ENCODE data around the gene NAP1L1. TPM values are rescaled to one million over a fixed set of nuclear protein-coding genes. Genes with fewer than 3 reads are reported as not detected.

The NAP1L1 gene
- total RNA-seq, 1 experiment from 2014 or later: 946 TPM

DNA sequence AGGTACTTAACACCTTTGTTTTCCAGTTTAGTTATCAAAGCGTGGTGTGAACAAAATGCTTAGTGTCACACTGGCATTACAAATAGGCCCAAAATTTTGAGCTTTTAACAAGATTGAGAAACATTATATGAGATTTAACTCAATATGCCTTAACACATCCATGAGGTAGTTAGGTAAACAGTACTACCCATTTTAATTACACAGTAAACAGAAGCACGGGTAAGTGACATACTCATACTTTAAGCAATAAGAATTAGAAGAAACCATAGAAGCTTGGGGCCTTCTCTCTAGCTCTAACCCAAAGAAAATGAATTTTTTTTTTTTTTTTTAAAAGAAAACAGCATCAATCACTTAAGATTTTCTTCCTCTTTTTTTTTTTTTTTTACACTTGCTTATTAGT lies 37.4 kb downstream of the NAP1L1 start:
- H3K36me3 Mint-ChIP-seq: peaks cover 59% of the 10 kb centered on the region
- ChIA-PET POLR2A (no interaction called here), CTCF (interaction anchor here (0.6 to 1.0 kb wide), 2 partner anchors 10 to 678 kb away, joined by 3 to 5 read pairs; no protein-coding TSS in a partner anchor)
- H3K27me3 Mint-ChIP-seq (ENCODE audit: low read depth): no peaks in the 10 kb centered on the region
- ATAC-seq: no peak
- H3K4me1 Mint-ChIP-seq: 0 out of 2 replicates have a peak, but pooled peaks cover 4% of the 10 kb centered on the region
- TF ChIP-seq TP53 (CRISPR knock-in tag; IDR thresholded peaks at IDR 0.05) (no peak), ZNF317 (CRISPR knock-in tag; IDR thresholded peaks at IDR 0.05; ENCODE audit: borderline replicate concordance, low read depth) (no peak), NR1H2 (CRISPR knock-in tag; IDR thresholded peaks at IDR 0.05) (no peak), ZNF263 (CRISPR knock-in tag; IDR thresholded peaks at IDR 0.05; ENCODE audit: low read depth) (no peak), CREB1 (CRISPR knock-in tag; IDR thresholded peaks at IDR 0.05) (no peak)
- 0 out of 2 replicates have a peak overlapping the region, but pooled peaks have one; percentile 26 for H3K27ac Mint-ChIP-seq
- no peaks in the 10 kb centered on the region for H3K9me3 Mint-ChIP-seq
- no peak overlapping the region for H3K4me3 Mint-ChIP-seq
- no peak for DNase-seq (ENCODE audit: low spot score)

GRCh38 chr12:76043377-76043776 lies 41.1 kb downstream of the NAP1L1 start:
- H3K9me3 Mint-ChIP-seq: no peaks in the 10 kb centered on the region
- ATAC-seq: no peak
- no peak for TF ChIP-seq RELA (CRISPR knock-in tag; IDR thresholded peaks at IDR 0.05; ENCODE audit: borderline replicate concordance)
- TF ChIP-seq, protein P1, sequence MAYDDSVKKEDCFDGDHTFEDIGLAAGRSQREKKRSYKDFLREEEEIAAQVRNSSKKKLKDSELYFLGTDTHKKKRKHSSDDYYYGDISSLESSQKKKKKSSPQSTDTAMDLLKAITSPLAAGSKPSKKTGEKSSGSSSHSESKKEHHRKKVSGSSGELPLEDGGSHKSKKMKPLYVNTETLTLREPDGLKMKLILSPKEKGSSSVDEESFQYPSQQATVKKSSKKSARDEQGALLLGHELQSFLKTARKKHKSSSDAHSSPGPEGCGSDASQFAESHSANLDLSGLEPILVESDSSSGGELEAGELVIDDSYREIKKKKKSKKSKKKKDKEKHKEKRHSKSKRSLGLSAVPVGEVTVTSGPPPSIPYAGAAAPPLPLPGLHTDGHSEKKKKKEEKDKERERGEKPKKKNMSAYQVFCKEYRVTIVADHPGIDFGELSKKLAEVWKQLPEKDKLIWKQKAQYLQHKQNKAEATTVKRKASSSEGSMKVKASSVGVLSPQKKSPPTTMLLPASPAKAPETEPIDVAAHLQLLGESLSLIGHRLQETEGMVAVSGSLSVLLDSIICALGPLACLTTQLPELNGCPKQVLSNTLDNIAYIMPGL (CRISPR knock-in tag; IDR thresholded peaks at IDR 0.05): no peak
- no peak for TF ChIP-seq AR (CRISPR knock-in tag; IDR thresholded peaks at IDR 0.05)
- TF ChIP-seq, protein P2, sequence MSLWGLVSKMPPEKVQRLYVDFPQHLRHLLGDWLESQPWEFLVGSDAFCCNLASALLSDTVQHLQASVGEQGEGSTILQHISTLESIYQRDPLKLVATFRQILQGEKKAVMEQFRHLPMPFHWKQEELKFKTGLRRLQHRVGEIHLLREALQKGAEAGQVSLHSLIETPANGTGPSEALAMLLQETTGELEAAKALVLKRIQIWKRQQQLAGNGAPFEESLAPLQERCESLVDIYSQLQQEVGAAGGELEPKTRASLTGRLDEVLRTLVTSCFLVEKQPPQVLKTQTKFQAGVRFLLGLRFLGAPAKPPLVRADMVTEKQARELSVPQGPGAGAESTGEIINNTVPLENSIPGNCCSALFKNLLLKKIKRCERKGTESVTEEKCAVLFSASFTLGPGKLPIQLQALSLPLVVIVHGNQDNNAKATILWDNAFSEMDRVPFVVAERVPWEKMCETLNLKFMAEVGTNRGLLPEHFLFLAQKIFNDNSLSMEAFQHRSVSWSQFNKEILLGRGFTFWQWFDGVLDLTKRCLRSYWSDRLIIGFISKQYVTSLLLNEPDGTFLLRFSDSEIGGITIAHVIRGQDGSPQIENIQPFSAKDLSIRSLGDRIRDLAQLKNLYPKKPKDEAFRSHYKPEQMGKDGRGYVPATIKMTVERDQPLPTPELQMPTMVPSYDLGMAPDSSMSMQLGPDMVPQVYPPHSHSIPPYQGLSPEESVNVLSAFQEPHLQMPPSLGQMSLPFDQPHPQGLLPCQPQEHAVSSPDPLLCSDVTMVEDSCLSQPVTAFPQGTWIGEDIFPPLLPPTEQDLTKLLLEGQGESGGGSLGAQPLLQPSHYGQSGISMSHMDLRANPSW (CRISPR knock-in tag; conservative IDR thresholded peaks at IDR 0.05; ENCODE audit: low read depth): no peak
- TF ChIP-seq CREB1 (CRISPR knock-in tag; IDR thresholded peaks at IDR 0.05): no peak
- no peak for TF ChIP-seq FOXP4 (CRISPR knock-in tag; IDR thresholded peaks at IDR 0.05)
- TF ChIP-seq ETV6 (CRISPR knock-in tag; IDR thresholded peaks at IDR 0.05): no peak
- TF ChIP-seq, protein P3, sequence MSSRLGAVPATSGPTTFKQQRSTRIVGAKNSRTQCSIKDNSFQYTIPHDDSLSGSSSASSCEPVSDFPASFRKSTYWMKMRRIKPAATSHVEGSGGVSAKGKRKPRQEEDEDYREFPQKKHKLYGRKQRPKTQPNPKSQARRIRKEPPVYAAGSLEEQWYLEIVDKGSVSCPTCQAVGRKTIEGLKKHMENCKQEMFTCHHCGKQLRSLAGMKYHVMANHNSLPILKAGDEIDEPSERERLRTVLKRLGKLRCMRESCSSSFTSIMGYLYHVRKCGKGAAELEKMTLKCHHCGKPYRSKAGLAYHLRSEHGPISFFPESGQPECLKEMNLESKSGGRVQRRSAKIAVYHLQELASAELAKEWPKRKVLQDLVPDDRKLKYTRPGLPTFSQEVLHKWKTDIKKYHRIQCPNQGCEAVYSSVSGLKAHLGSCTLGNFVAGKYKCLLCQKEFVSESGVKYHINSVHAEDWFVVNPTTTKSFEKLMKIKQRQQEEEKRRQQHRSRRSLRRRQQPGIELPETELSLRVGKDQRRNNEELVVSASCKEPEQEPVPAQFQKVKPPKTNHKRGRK (CRISPR knock-in tag; IDR thresholded peaks at IDR 0.05; ENCODE audit: borderline replicate concordance): no peak
- TF ChIP-seq PREB (CRISPR knock-in tag; IDR thresholded peaks at IDR 0.05; ENCODE audit: borderline replicate concordance): no peak
- no peak for TF ChIP-seq GABPB1 (CRISPR knock-in tag; IDR thresholded peaks at IDR 0.05)
- TF ChIP-seq ZNF423 (CRISPR knock-in tag; IDR thresholded peaks at IDR 0.05): no peak
- TF ChIP-seq, protein P4, sequence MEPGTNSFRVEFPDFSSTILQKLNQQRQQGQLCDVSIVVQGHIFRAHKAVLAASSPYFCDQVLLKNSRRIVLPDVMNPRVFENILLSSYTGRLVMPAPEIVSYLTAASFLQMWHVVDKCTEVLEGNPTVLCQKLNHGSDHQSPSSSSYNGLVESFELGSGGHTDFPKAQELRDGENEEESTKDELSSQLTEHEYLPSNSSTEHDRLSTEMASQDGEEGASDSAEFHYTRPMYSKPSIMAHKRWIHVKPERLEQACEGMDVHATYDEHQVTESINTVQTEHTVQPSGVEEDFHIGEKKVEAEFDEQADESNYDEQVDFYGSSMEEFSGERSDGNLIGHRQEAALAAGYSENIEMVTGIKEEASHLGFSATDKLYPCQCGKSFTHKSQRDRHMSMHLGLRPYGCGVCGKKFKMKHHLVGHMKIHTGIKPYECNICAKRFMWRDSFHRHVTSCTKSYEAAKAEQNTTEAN (CRISPR knock-in tag; IDR thresholded peaks at IDR 0.05): no peak
- TF ChIP-seq TEAD4 (CRISPR knock-in tag; IDR thresholded peaks at IDR 0.05): no peak
- no peak for TF ChIP-seq SMAD3 (CRISPR knock-in tag; IDR thresholded peaks at IDR 0.05; ENCODE audit: borderline replicate concordance)
- TF ChIP-seq ERG (CRISPR knock-in tag; IDR thresholded peaks at IDR 0.05): no peak
- no peak for TF ChIP-seq TCF7 (CRISPR knock-in tag; IDR thresholded peaks at IDR 0.05; ENCODE audit: low read depth)
- no peaks in the 10 kb centered on the region for H3K27me3 Mint-ChIP-seq (ENCODE audit: low read depth)
- H3K4me3 Mint-ChIP-seq: no peak overlapping the region
- peaks cover 23% of the 10 kb centered on the region for H3K36me3 Mint-ChIP-seq
- ChIA-PET POLR2A (no interaction called here), CTCF (no interaction called here)
- 0 out of 2 replicates have a peak overlapping the region, but pooled peaks have one; percentile 6 for H3K27ac Mint-ChIP-seq
- DNase-seq (ENCODE audit: low spot score): no peak
- peaks cover 35% of the 10 kb centered on the region for H3K4me1 Mint-ChIP-seq

Measured in WTC11 (cell line).